ENCODE results near the gene HMCN2. TPM values are rescaled to one million over a fixed set of nuclear protein-coding genes. Genes with fewer than 3 reads are reported as not detected.

The HMCN2 gene
- total RNA-seq, 1 donor from 2014 or later: not detected

DNA sequence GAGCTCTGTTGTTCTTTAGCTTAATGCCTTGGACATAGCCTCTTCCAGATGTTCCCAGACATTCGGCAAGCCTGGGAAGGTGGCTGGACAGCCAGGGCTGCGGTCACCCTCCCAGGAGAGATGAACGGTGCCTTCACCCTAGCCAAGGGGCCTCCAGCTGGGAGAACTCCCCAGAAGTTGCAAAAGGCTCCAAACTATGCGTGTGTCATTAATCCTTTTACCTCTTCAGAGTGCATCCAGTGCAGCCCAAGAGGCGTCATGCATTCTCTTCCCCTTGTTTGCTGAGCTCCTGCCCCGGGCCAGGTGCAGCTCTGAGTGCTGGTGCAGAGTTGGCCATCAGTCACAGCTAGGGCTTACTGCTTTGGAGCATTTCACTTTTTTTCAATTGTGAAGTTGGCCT, 22.8 kb downstream of the HMCN2 start:
- Histone ChIP-seq H3K4me3 (ENCODE audit: low read depth, low read length) (no peak overlapping the region), H3K36me3 (ENCODE audit: control insufficient read depth, insufficient read depth, low read length) (no peaks in the 10 kb centered on the region), H3K27me3 (ENCODE audit: control insufficient read depth, insufficient read depth, low read length) (peaks cover 55% of the 10 kb centered on the region)
- TF ChIP-seq, protein P1, sequence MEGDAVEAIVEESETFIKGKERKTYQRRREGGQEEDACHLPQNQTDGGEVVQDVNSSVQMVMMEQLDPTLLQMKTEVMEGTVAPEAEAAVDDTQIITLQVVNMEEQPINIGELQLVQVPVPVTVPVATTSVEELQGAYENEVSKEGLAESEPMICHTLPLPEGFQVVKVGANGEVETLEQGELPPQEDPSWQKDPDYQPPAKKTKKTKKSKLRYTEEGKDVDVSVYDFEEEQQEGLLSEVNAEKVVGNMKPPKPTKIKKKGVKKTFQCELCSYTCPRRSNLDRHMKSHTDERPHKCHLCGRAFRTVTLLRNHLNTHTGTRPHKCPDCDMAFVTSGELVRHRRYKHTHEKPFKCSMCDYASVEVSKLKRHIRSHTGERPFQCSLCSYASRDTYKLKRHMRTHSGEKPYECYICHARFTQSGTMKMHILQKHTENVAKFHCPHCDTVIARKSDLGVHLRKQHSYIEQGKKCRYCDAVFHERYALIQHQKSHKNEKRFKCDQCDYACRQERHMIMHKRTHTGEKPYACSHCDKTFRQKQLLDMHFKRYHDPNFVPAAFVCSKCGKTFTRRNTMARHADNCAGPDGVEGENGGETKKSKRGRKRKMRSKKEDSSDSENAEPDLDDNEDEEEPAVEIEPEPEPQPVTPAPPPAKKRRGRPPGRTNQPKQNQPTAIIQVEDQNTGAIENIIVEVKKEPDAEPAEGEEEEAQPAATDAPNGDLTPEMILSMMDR (IDR thresholded peaks at IDR 0.05; ENCODE audit: insufficient read depth, low read length, poor library complexity, severe bottlenecking): no peak
- no peak for DNase-seq (ENCODE audit: low read depth)

DNA sequence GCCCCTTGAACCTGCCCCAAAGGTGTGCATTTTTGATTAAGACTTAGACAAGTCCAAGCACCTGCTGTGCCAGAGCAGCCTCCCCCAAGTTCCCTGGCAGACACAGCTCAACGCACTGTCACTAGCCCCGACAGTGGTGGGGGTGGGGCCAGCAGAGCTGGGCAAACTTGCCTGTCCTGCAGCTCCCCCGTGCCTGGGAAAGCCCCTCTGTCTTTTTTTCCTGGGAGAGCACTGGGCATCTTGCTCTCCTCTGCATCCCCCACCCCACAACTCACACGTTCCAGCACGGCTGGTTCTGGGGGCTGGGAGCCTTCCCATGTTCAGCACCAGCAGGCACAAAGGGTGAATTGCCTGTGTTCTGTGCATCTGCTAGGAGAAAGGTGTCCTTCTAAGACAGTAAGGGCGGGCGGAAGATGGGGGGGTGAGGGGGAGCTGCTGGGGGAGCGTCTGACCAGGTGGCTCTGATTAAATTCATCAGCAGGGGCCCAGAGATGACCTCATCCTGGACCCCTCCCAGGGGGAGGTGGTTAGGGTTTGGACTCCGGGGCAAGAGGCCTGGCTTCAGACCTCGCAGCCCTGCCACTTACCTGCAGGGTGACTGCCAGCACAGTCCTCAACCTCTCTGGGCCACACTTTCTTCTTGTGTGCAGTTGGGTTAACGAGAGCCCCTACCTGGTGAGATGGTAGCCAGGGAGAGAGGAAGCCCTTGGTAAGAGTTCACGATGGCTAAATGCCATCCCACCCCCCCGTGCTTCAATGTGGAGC, 23.5 kb downstream of the HMCN2 start:
- Histone ChIP-seq H3K4me3 (ENCODE audit: low read depth, low read length) (no peak overlapping the region), H3K27me3 (ENCODE audit: control insufficient read depth, insufficient read depth, low read length) (peaks cover 57% of the 10 kb centered on the region), H3K36me3 (ENCODE audit: control insufficient read depth, insufficient read depth, low read length) (no peaks in the 10 kb centered on the region)
- no peak for DNase-seq (ENCODE audit: low read depth)
- TF ChIP-seq, protein P1 (IDR thresholded peaks at IDR 0.05; ENCODE audit: insufficient read depth, low read length, poor library complexity, severe bottlenecking): no peak

DNA sequence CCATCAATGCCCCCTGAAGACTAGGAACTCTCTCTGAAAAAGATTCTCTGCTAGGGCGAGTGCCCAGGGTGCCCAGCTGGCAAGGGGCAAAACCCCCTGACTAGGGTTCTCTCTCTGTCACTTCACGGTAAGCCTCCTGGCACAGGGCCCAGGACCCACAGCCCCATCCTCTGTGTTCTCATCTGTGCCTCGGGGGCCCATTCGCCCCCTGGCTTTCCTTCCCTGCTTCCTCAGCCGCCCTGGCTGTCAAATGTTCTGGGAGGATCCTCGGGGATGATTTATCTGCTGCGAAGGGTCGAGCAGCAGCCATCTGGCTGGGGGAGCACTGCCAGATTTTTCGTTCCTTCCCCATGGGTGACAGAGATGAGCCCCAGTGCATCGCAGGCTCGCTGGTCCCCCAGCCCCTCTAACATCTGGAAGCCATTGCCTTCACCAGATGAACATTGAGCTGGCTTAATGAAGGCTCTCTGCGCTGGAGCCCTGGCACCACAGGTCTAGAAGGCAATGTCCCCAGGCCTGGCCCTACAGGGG, 24.2 kb downstream of the HMCN2 start:
- H3K36me3 ChIP-seq (ENCODE audit: control insufficient read depth, insufficient read depth, low read length): no peaks in the 10 kb centered on the region
- no peak overlapping the region for H3K4me3 ChIP-seq (ENCODE audit: low read depth, low read length)
- TF ChIP-seq, protein P1 (IDR thresholded peaks at IDR 0.05; ENCODE audit: insufficient read depth, low read length, poor library complexity, severe bottlenecking): no peak
- peaks cover 51% of the 10 kb centered on the region for H3K27me3 ChIP-seq (ENCODE audit: control insufficient read depth, insufficient read depth, low read length)
- DNase-seq (ENCODE audit: low read depth): no peak

DNA sequence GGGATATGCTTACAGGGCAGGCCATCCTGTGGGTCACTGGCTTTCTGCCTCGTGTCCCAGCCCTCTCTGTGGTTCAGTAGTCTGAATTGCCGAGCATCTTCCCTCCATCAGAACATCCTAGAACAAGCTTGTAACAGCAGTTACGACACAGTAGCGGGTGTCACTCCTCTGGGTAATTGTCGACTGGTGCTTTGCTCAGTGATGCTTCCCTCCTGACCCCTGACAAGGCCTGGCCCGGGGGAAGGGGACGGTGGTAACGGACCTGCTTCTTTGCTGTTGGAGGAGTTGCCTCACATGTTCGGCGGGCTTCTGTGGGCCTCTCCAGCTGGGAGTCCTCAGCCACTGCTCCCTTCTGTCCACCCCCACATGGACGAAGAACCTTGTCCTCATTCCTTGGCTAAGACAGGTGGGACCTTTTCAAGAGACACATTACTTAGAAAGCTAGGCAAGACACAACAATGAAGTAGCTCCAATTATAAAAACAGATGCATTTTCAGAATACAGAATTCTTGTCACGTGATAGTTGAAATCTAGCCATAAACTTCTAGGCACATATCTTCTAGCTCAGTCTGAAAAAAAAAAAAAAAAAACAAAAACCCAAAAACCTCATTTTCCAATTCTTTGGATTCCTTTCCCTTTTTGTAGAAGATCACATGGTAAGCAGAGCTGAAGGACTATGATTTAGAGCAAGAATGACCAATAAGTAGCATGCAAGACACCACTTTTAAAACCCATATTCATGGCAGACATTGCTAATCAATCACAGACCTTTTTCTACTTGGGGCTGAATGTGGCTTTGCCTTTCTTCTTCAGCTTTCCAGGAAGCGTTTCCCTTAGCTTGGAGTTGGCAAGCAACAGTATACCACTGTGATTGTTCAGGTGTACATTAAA, 25.0 kb downstream of the HMCN2 start:
- H3K36me3 ChIP-seq (ENCODE audit: control insufficient read depth, insufficient read depth, low read length): no peaks in the 10 kb centered on the region
- no peak overlapping the region for H3K4me3 ChIP-seq (ENCODE audit: low read depth, low read length)
- TF ChIP-seq, protein P1 (IDR thresholded peaks at IDR 0.05; ENCODE audit: insufficient read depth, low read length, poor library complexity, severe bottlenecking): no peak
- H3K27me3 ChIP-seq (ENCODE audit: control insufficient read depth, insufficient read depth, low read length): peaks cover 47% of the 10 kb centered on the region
- no peak for DNase-seq (ENCODE audit: low read depth)

DNA sequence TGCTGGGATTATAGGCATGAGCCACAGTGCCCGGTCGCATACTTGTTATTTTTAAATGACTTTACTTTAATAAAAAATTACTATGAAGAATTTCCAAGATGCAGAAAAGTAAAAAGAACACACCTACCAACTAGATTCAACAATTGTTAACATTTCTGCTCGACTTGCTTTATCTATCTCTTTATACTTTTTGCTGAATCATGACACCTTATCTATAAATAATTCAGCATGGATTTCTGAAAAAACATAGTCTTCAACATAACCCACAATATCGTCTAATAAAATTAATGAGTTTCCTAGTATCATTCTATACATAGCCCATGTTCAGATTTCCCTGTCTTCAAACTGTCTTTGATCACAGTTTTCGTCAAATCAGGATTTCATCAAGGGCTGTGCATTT, 25.9 kb downstream of the HMCN2 start:
- Histone ChIP-seq H3K4me3 (ENCODE audit: low read depth, low read length) (no peak overlapping the region), H3K36me3 (ENCODE audit: control insufficient read depth, insufficient read depth, low read length) (no peaks in the 10 kb centered on the region), H3K27me3 (ENCODE audit: control insufficient read depth, insufficient read depth, low read length) (peaks cover 42% of the 10 kb centered on the region)
- DNase-seq (ENCODE audit: low read depth): no peak
- TF ChIP-seq, protein P1 (IDR thresholded peaks at IDR 0.05; ENCODE audit: insufficient read depth, low read length, poor library complexity, severe bottlenecking): no peak

All from kidney epithelial cell (primary cell).